NCI-H524 treated with DMSO at 0.1 percent for 48 hours (cell line): ENCODE results near the gene GPHA2.
"Not testable (repeated sequence)": the region's sequence is repeated elsewhere in the genome, so short reads cannot be mapped to it uniquely, and the experiment has no call there.

Source experiments
- DNase-seq: peaks from one replicate; lab custom pipeline; 2025; lab: John Stamatoyannopoulos, UW

The GPHA2 gene, protein sequence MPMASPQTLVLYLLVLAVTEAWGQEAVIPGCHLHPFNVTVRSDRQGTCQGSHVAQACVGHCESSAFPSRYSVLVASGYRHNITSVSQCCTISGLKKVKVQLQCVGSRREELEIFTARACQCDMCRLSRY

GRCh38 chr11:64935359-64936081, at the start of gene GPHA2:
TSS of gene GPHA2 (minus strand) at chr11:64935893. CDS start at chr11:64935460, 433 bp downstream.
- peak; percentile 18 for DNase-seq

- not testable (repeated sequence) for DNase-seq
Observed at GRCh38 chr11:64983339-64983738, 47.6 kb upstream of the GPHA2 start.

DNA sequence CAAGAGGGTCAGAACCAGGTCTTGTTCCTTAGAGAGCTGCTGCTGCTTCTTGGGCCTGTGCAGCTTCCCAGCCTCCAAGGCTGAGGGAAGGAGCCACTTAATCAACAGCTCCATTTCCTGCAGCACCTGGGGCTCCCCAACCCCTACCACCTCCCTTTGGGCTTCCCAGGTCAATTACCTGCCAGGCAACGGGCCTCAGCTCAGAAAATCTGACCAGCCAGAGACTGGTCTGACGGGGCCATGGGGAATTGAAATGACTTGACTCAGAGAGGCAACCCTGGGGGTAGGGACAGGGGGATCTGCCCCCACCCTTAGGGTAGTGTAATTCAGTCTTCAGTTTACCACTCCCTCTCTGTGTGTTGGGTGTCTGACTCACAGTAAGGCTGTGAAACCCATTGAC, 41.0 kb upstream of the GPHA2 start:
- DNase-seq = no peak

DNA sequence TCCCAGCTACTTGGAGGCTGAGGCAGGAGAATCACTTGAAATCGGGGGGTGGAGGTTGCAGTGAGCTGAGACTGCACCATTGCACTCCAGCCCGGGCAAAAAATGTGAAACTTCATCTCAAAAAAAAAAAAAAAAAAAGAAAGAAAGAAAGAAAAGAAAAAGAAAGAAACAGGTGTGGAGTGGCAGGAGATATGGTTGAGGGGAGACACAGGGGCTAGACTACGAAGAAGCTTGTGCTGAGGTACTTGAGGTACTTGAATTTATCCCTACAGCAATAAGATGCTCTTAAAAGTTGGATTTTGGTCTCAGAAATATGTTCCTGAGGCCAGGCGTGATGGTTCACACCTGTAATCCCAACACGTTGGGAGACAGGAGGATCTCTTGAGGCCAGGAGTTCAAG, 38.4 kb upstream of the GPHA2 start:
- DNase-seq = no peak

GRCh38 chr11:64971421-64972233, 35.9 kb upstream of the GPHA2 start, which contains the start of gene MAJIN:
TSS of gene MAJIN (minus strand) at chr11:64972108. CDS start at chr11:64959405, 12,703 bp downstream.
- DNase-seq = no peak

DNA sequence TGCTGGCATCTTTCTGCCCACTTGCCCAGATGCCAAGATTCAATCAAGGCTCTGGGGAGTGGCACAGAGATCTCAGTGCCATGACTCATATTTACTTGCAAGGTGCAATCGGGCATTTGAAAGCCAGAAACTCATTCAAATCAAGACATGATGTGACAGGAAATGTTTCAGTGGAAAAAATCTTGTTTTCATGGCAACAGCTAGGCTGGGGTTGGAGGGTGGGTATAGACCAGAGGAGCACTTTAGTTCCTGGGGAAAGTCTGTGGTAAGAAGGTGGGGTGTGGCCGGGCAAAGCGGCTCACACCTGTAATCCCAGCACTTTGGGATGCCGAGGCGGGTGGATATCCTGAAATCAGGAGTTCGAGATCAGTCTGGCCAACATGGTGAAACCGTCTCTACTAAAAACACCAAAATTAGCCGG, 35.0 kb upstream of the GPHA2 start:
- no peak for DNase-seq

DNA sequence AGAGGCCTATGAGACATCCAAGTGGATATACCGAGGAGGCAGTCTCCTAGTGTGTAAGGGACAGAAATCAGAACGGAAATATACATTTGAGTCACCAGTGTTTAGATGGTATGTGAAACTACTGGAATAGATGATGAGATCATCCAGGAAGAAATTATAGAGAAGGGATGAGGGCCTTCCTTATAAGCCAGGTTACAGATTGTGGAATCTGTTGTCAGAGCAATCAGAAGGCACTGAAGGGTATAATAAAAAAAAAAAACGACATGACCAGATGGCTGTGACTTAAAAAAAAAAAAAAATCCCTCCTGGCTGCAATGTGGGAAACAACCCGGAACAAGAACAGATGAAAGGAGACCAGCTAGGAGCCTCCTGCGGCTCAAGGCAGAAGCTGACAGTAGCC, 33.5 kb upstream of the GPHA2 start:
- DNase-seq = peak; percentile 47

DNA sequence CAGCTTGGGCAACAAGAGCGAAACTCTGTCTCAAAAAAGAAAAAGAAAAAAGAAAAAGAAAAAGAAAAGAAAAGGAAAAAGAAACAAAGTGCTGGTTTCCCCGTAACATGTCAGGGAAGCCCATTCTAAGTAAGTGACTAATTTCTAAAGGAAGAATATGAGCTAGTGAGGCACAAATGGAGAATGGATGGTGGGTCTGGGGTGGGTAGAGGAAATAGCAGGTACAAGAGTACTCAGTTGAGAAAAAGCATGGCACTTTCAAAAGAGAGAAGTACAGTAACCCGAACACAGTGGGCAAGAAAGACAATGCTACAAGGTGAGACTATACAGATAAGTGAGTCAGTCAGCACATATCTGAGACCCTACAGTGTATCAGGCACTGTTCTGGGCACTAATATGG, 31.7 kb upstream of the GPHA2 start:
- no peak for DNase-seq

GRCh38 chr11:64963072-64963631, 27.5 kb upstream of the GPHA2 start:
- DNase-seq = no peak

DNA sequence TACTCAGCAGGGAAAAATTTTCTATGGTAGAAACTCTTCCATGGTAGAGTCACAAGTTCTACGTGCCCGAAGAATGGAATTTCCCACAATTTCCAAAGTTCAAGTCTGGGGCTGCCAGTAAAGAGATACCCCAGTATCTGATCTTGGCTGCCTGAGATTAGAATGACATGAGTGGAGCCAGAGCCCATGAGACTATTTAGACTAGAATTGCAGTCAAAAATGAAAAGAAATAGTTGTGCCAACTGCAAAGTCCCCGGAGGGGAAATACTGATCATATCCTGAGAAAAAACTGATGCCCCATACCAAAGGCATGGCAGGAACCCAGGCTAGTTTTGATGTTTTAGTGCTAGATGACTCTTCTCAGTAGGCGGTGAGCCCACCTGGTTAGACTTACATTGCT, 25.0 kb upstream of the GPHA2 start:
- no peak for DNase-seq

DNA sequence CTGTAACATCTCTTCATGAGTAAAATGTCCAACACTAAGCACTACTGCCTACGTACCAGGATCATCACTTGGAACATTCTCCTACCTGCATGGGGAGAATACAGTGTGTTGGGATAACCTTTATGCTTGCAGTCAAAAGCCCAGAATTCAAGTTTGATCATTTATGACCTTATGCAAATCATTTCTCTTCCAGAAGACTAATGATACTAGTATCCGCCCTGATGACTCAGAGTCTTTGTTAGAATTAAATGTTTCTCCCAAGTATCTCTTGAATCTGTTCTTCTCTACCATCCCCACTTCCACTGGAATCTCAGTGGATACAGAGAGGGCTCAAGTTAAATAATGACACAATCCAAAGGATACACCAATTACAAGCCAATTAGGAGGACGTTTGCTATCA, 23.8 kb upstream of the GPHA2 start:
- DNase-seq = no peak

GRCh38 chr11:64954201-64954600, 18.5 kb upstream of the GPHA2 start:
- DNase-seq = no peak

DNA sequence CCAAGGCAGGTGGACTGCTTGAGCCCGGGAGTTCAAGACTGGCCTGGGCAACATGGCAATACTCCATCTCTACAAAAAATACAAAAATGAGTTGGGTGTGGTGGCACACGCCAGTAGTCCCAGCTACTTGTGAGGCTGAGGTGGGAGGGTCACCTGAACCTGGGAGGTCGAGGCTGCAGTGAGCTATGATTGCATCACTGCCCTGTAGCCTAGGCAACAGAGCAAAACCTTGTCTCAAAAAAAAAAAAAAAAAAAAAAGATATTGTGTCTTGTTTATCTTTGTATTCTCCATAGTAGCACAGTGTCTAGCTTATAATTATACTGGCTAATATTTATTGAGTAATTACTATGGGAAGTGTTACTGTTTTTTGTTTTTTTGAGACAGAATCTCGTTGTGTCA, 15.8 kb upstream of the GPHA2 start:
- no peak for DNase-seq

DNA sequence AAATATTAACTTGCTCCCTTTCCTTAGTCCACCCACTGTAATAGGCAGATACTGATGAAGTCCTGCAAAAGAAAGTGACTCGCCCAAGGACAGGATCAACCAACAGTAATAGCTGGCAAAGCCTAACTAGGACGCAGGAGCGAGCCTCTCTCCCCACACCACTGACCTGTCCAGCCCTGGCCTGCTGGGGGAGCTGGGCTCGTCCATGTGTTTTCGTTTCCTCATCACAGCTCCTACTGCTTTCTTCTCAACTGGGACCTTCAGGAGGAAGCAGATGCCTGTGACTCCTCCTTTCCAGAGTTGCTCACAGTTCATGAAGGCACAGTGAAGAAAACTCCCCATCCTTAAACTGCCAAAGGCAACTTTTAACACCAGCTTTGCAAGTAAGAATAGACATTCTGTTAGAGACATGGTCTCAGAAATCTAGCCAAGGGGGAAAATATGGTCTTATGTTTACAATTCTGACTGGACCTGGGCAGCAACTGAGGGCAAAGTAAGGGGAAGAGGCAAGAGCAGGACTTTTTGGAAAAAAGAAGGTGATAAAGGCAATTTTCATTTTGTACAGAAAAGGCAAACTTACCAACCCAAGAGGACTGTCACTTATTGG, 11.6 kb upstream of the GPHA2 start:
- DNase-seq = no peak

- no peak for DNase-seq
Observed at GRCh38 chr11:64936539-64936938, 846 bp upstream of the GPHA2 start.

GRCh38 chr11:64934682-64935358, 873 bp downstream of the GPHA2 start:
- DNase-seq = no peak

- no peak for DNase-seq
Observed at GRCh38 chr11:64933935-64934681, 1.6 kb downstream of the GPHA2 start.

DNA sequence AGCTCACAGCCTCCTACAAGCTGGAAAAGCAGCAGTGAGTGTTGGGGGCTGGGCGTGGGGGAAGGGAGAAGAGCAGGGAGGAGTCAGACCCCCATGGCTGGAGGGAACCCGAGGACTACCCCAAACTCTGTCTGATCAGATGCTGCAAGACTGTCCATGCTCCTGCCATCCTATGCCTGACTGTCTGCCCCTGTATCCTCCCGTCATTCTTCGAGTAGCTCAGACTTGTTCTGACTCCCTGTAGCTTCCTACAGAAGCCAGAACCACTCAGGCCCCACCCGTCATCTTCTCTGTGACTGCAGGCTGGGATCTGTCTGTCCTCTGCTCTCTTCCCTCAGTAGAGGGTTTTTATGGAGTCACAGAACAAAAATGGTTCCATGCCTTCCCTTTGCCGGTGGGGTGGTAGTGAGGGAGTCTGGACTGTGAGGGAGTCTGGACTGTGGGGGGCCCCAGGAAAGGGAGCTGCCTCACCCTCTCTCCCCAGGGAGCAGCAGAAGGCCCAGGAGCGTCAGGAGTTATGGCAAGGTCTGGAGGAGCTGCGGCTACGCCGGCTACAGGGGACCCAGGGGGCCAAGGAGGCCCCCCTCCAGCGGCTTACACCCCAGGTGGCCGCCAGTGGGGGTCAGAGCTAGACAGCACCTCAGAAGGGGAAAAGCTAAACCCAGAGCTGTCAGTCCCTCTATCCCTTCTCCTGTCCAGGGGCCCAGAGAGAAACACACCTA, 2.3 kb downstream of the GPHA2 start:
- no peak for DNase-seq

GRCh38 chr11:64932324-64932723, 3.4 kb downstream of the GPHA2 start:
- no peak for DNase-seq

DNA sequence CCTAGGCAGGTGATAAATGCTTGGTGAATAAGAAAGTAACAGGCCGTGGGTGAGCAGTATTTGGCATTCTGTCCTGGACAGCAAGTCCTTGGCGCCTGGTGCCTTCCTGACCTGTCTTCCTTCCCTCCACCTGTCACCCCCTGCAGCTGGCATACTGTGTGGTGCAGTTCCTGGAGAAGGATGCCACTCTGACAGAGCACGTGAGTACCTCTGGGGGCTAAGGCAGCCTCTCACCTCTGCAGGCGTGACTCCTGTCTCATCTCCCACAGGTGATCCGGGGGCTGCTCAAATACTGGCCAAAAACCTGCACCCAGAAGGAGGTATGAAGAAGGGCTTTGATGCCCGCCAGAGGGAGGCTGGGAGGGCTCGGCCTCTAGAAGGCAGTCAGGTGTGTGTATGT, 4.4 kb downstream of the GPHA2 start:
- DNase-seq = no peak
